Measurements from ENCODE around the gene INTU. TPM values are rescaled to one million over a fixed set of nuclear protein-coding genes. Genes with fewer than 3 reads are reported as not detected.
A peak's percentile ranks its signal among the peaks of the same experiment; 100 is the strongest.

INTU gene
- total RNA-seq, 1 donor from 2014 or later = 21.9 TPM

- H3K4me2 ChIP-seq (ENCODE audit: low read length) = no peak overlapping the region
- Mint-ChIP-seq H3K9me3 (ENCODE audit: unreplicated experiment) (no peaks in the 10 kb centered on the region), H3K36me3 (ENCODE audit: low read depth, unreplicated experiment) (no peaks in the 10 kb centered on the region), H3K27ac (ENCODE audit: unreplicated experiment) (no peak overlapping the region), H3K4me1 (ENCODE audit: low read depth, unreplicated experiment) (no peaks in the 10 kb centered on the region), H3K4me3 (ENCODE audit: unreplicated experiment) (no peak overlapping the region), H3K27me3 (ENCODE audit: low read depth, unreplicated experiment) (no peaks in the 10 kb centered on the region)
- no peak overlapping the region for H3K4me3 ChIP-seq (ENCODE audit: insufficient read depth, low read depth, low read length)
- H3K36me3 ChIP-seq (ENCODE audit: insufficient read depth, low read length) = no peaks in the 10 kb centered on the region
- FAIRE-seq = no peak
- H3K4me1 ChIP-seq (ENCODE audit: insufficient read depth, low read length) = no peaks in the 10 kb centered on the region
- no peaks in the 10 kb centered on the region for H4K20me1 ChIP-seq (ENCODE audit: insufficient read depth, low read length)
- TF ChIP-seq CTCF (IDR thresholded peaks at IDR 0.05; ENCODE audit: insufficient read depth, low read depth, low read length) (no peak), EZH2 (IDR thresholded peaks at IDR 0.05; ENCODE audit: insufficient read depth, low read length) (no peak)
- no peak for DNase-seq (ENCODE audit: low read depth)
- H3K79me2 ChIP-seq (ENCODE audit: insufficient read depth, low read length) = no peaks in the 10 kb centered on the region
- H3K9me3 ChIP-seq (ENCODE audit: insufficient read depth, low read depth, low read length) = no peaks in the 10 kb centered on the region
- H3K27ac ChIP-seq (ENCODE audit: low read depth, low read length) = no peak overlapping the region
- H3K9ac ChIP-seq (ENCODE audit: low read length) = no peak overlapping the region
- H3K27me3 ChIP-seq (ENCODE audit: insufficient read depth, low read length) = peaks cover 3% of the 10 kb centered on the region
- H2AFZ ChIP-seq (ENCODE audit: low read depth, low read length) = no peak overlapping the region
Observed at GRCh38 chr4:127598656-127599055, 34.1 kb upstream of the INTU start.

- H3K4me1 Mint-ChIP-seq (ENCODE audit: low read depth, unreplicated experiment) = peaks cover 7% of the 10 kb centered on the region
- H3K27ac ChIP-seq (ENCODE audit: low read depth, low read length) = no peak overlapping the region
- no peaks in the 10 kb centered on the region for H4K20me1 ChIP-seq (ENCODE audit: insufficient read depth, low read length)
- FAIRE-seq = no peak
- no peak overlapping the region for H2AFZ ChIP-seq (ENCODE audit: low read depth, low read length)
- no peaks in the 10 kb centered on the region for H3K9me3 Mint-ChIP-seq (ENCODE audit: unreplicated experiment)
- no peak overlapping the region for H3K4me3 Mint-ChIP-seq (ENCODE audit: unreplicated experiment)
- no peak overlapping the region for H3K27ac Mint-ChIP-seq (ENCODE audit: unreplicated experiment)
- H3K79me2 ChIP-seq (ENCODE audit: insufficient read depth, low read length) = no peaks in the 10 kb centered on the region
- TF ChIP-seq EZH2 (IDR thresholded peaks at IDR 0.05; ENCODE audit: insufficient read depth, low read length) (no peak), CTCF (IDR thresholded peaks at IDR 0.05; ENCODE audit: insufficient read depth, low read depth, low read length) (peak; percentile 5)
- no peaks in the 10 kb centered on the region for H3K36me3 ChIP-seq (ENCODE audit: insufficient read depth, low read length)
- H3K36me3 Mint-ChIP-seq (ENCODE audit: low read depth, unreplicated experiment) = no peaks in the 10 kb centered on the region
- DNase-seq (ENCODE audit: low read depth) = peak; percentile 2
- H3K27me3 ChIP-seq (ENCODE audit: insufficient read depth, low read length) = peaks cover 3% of the 10 kb centered on the region
- H3K9ac ChIP-seq (ENCODE audit: low read length) = no peak overlapping the region
- H3K4me2 ChIP-seq (ENCODE audit: low read length) = no peak overlapping the region
- no peak overlapping the region for H3K4me3 ChIP-seq (ENCODE audit: insufficient read depth, low read depth, low read length)
- no peaks in the 10 kb centered on the region for H3K27me3 Mint-ChIP-seq (ENCODE audit: low read depth, unreplicated experiment)
- no peaks in the 10 kb centered on the region for H3K4me1 ChIP-seq (ENCODE audit: insufficient read depth, low read length)
- H3K9me3 ChIP-seq (ENCODE audit: insufficient read depth, low read depth, low read length) = no peaks in the 10 kb centered on the region
Observed at GRCh38 chr4:127601029-127601428, 31.7 kb upstream of the INTU start.

- H3K4me2 ChIP-seq (ENCODE audit: low read length) = peak overlapping the region; percentile 7
- DNase-seq (ENCODE audit: low read depth) (peak; percentile 12), FAIRE-seq (no peak)
- H3K27ac ChIP-seq (ENCODE audit: low read depth, low read length) = no peak overlapping the region
- H4K20me1 ChIP-seq (ENCODE audit: insufficient read depth, low read length) = no peaks in the 10 kb centered on the region
- Mint-ChIP-seq H3K4me3 (ENCODE audit: unreplicated experiment) (peak overlapping the region; percentile 27), H3K9me3 (ENCODE audit: unreplicated experiment) (no peaks in the 10 kb centered on the region), H3K27me3 (ENCODE audit: low read depth, unreplicated experiment) (no peaks in the 10 kb centered on the region), H3K4me1 (ENCODE audit: low read depth, unreplicated experiment) (peaks cover 7% of the 10 kb centered on the region), H3K27ac (ENCODE audit: unreplicated experiment) (no peak overlapping the region), H3K36me3 (ENCODE audit: low read depth, unreplicated experiment) (no peaks in the 10 kb centered on the region)
- no peaks in the 10 kb centered on the region for H3K36me3 ChIP-seq (ENCODE audit: insufficient read depth, low read length)
- peaks cover 4% of the 10 kb centered on the region for H3K27me3 ChIP-seq (ENCODE audit: insufficient read depth, low read length)
- peak overlapping the region; percentile 42 for H2AFZ ChIP-seq (ENCODE audit: low read depth, low read length)
- no peak overlapping the region for H3K4me3 ChIP-seq (ENCODE audit: insufficient read depth, low read depth, low read length)
- H3K9me3 ChIP-seq (ENCODE audit: insufficient read depth, low read depth, low read length) = no peaks in the 10 kb centered on the region
- H3K9ac ChIP-seq (ENCODE audit: low read length) = no peak overlapping the region
- TF ChIP-seq CTCF (IDR thresholded peaks at IDR 0.05; ENCODE audit: insufficient read depth, low read depth, low read length) (peak; percentile 42), EZH2 (IDR thresholded peaks at IDR 0.05; ENCODE audit: insufficient read depth, low read length) (no peak)
- H3K4me1 ChIP-seq (ENCODE audit: insufficient read depth, low read length) = no peaks in the 10 kb centered on the region
- no peaks in the 10 kb centered on the region for H3K79me2 ChIP-seq (ENCODE audit: insufficient read depth, low read length)
Observed at GRCh38 chr4:127604949-127605709, 27.6 kb upstream of the INTU start.

Measured in astrocyte (in vitro differentiated cells and primary cell).